Tibial nerve (tissue), 3 donors: ENCODE data around the gene GMDS.

ENCODE experiments used
- CTCF ChIP-seq, 5 experiments: fragments of 200-600 bp in 3 of 5; fragments of 450-650 bp in 2 of 5; sonication (generic) in 3 of 5; IDR thresholded peaks; one replicate each; pipeline ENCODE4 v1.5.1; 2016 to 2019; ENCODE audit warnings: antibody characterized with exemption in 5 of 5, mild to moderate bottlenecking in 3 of 5, moderate library complexity in 2 of 5
- POLR2A ChIP-seq, 2 donors: fragments of 450-650 bp; IDR thresholded peaks; one replicate each; pipeline ENCODE4 v1.6.1; 2017; ENCODE audit warnings: antibody characterized with exemption in 2 of 2, mild to moderate bottlenecking in 2 of 2, moderate library complexity in 2 of 2

- TF ChIP-seq CTCF (IDR thresholded peaks at IDR 0.05), result no peak
- no peak for TF ChIP-seq POLR2A (IDR thresholded peaks at IDR 0.05)
These were observed 659.7 kb downstream of the GMDS start for GRCh38 chr6:1585669-1586049.
